GM18858 (cell line): Measurements from ENCODE around the gene CMTM2.
A peak's percentile ranks its signal among the peaks of the same experiment; 100 is the strongest.
"Not testable (repeated sequence)": the region's sequence is repeated elsewhere in the genome, so short reads cannot be mapped to it uniquely, and the experiment has no call there.

Experiments used
- ATAC-seq: cut with Tn5 transposase; IDR thresholded peaks from one replicate; pipeline ENCODE4 v1.9.1; 2021; ENCODE audit not compliant: unreplicated experiment

The CMTM2 gene

DNA sequence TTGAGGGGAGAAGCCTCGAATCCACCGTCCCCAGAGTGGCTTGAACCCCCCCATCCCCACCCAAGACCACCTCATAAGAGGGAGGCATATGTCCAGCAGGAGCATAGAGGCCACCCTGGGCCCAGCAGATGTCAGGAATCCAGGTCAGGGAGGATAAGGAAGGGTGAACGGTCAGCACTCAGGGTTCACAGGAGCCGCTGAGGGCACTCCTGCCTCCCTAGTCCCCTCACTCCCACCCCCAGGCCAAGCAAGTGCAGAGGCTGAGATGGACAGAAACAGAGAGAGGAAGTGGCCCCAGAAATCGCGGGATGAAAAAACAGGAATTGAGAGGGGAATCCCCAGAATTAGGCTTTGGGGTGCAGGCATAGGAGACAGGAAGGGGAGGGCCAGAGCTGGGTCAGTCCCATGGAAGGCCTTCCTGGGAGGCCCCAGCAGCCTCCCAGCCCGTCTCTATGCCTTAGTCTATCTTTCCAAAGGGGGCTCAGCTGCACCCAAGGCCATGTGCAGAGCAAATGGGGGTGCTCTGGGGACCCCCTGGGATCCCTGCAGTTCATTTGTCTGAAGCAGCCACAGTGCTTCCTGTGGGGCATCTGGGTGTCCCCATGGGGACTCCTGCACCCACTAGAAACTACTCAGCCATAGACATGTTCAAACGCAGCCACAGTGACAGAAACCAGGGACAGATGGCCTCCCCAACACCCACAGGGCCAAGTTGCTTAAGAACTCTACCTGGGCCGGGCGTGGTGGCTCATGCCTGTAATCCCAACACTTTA, 26.9 kb downstream of the CMTM2 start:
- ATAC-seq = peak; percentile 62

GRCh38 chr16:66608241-66609138, 29.2 kb downstream of the CMTM2 start:
- peak; percentile 40 for ATAC-seq

GRCh38 chr16:66609139-66609510, 29.9 kb downstream of the CMTM2 start:
- no peak for ATAC-seq

GRCh38 chr16:66610111-66610820, 31.0 kb downstream of the CMTM2 start:
- ATAC-seq = no peak

GRCh38 chr16:66611911-66612310, 32.6 kb downstream of the CMTM2 start:
- ATAC-seq = not testable (repeated sequence)

DNA sequence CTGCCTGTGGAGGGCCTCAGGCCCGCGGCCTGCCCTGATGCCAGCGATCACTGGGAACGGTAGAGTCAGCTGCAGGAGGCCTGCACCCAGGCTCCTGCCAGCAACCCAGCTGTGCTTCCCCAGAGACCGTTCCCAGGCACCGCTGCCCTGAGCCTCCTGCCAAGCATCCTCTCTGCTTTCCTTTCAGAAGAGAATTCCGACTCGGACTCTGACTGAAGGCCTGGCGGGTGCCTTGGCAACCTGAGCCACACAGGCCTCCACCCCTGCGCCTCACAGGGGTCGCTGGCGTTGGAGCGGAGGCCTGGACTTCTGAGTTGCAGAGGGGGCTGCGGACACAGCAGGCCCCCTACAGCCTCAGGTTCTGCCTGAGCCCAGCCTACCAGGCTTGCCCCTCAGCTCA, 33.2 kb downstream of the CMTM2 start:
- no peak for ATAC-seq

DNA sequence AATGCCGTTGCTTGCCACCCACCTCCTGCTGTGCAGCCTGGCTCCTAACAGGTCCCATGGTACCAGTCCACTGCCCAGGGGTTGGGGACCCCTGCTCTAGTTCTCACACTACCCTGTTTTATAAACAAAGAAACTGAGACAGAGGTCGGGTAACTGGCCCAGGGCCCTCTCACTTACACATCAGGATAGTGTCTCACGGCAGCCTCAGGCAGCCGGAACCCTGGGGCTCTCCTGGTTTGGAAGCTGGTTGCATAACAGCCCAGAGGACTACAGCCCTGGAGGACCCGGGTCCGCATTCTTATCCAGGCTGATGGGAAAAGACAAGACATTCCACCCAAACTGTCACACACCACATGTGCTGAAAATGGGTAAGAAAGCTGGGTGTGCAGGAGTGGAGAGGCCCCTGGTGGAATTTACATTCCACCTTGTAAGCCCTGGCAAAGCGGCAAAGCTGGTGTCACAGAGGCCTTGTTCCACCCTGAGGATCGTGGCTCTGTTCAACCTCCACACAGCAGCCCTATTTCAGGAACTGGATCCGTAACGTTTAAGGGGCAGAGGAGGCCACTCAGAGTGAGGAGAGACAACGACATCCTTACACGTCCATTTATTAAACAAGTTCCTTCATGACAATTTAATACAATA, 35.0 kb downstream of the CMTM2 start:
- no peak for ATAC-seq

GRCh38 chr16:66616169-66616568, 36.9 kb downstream of the CMTM2 start:
- ATAC-seq = no peak

- no peak for ATAC-seq
Measured at GRCh38 chr16:66616592-66616991, 37.3 kb downstream of the CMTM2 start.

GRCh38 chr16:66617010-66617434, 37.8 kb downstream of the CMTM2 start:
- ATAC-seq = no peak

- ATAC-seq = no peak
Measured at GRCh38 chr16:66617728-66618127, 38.5 kb downstream of the CMTM2 start.

GRCh38 chr16:66618588-66619375, 39.5 kb downstream of the CMTM2 start:
- no peak for ATAC-seq

- no peak for ATAC-seq
Measured at GRCh38 chr16:66619534-66620428, 40.5 kb downstream of the CMTM2 start.

GRCh38 chr16:66620429-66620795, 41.1 kb downstream of the CMTM2 start:
- no peak for ATAC-seq

GRCh38 chr16:66621973-66622372, 42.7 kb downstream of the CMTM2 start:
- ATAC-seq = no peak

DNA sequence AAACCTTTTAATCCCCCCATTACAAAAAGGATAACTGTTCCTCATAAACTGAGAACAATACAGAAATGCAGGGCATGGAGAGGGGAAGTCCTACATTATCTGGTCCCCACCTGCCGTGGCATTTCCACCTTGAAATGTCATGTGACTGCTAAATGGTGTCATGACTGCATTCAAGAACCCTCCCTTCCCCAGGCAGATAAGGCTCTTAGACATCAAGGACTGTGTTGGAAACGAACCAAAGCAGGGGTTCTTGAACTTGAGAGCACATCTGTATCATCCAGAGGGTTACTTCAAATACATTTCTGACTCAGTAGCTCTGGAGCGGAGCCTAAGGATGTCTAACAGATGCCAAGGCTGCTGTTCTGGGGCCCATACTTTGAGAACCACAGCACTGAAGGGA, 43.6 kb downstream of the CMTM2 start:
- ATAC-seq = no peak

- ATAC-seq = no peak
Measured at GRCh38 chr16:66623755-66624154, 44.5 kb downstream of the CMTM2 start.

- ATAC-seq = not testable (repeated sequence)
Measured at GRCh38 chr16:66627611-66628378, 48.5 kb downstream of the CMTM2 start.
